GM21423 (cell line): ENCODE results near the gene MTHFR.

ENCODE experiments used
- ATAC-seq: cut with Tn5 transposase; IDR thresholded peaks from one replicate; pipeline ENCODE4 v1.9.1; 2021; ENCODE audit warnings: mild to moderate bottlenecking, moderate library complexity; ENCODE audit not compliant: unreplicated experiment

The MTHFR gene

DNA sequence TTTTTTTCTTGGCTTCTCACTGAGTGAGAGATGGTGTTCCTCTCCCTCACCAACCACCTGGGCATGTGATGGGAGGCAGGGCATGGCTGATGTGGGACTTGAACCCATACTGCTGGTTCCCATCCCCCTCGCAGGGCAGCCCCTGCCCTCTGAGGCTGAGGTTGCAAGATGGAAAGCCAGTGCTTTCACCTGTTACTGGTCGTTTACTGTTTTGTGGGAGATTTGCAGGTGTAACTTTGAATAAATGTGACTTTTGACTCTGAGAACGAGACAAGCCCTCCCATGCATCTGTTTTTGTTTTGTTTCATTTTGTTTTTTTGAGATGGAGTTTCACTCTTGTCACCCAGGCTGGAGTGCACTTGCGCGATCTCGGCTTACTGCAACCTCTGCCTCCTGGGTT, 22.2 kb downstream of the MTHFR start:
- no peak for ATAC-seq

GRCh38 chr1:11782127-11782708, 23.5 kb downstream of the MTHFR start:
- ATAC-seq, result no peak

GRCh38 chr1:11781297-11781696, 24.5 kb downstream of the MTHFR start:
- no peak for ATAC-seq

DNA sequence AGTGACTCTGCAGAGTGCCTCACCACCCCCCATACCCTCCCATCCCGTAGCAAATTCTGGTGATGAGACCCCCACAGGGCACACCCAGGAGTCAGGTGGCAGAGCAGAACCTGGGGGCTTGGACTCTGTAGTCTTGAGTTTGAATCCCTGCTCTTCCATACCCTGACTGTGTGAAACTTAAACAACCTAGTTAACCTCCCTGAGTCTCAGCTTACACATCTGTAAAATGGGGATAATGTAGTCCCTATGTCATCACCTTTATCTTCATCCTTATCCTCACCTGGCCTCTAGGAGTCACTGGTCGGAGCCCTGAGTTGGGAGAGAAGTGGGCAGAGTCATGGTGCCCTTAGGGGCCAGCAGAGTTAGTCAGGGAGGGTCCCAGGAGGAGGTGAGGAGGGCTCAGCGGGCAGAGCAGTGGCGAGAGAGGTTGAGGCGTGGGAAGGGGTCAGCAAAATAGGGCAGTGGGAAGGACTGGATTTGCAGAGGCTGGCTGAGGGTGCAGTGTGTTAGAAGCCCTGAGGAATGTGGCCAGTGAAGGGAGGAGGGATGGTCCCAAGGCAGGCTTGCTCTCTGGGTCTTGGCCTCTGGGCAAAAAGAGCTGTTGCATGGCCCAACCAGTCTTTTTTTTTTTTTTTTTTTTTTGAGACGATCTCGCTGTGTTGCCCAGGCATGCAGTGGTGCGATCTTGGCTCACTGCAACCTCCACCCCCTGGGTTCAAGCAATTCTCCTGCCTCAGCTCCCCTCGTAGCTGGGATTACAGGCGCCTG, 25.2 kb downstream of the MTHFR start:
- ATAC-seq, result no peak

DNA sequence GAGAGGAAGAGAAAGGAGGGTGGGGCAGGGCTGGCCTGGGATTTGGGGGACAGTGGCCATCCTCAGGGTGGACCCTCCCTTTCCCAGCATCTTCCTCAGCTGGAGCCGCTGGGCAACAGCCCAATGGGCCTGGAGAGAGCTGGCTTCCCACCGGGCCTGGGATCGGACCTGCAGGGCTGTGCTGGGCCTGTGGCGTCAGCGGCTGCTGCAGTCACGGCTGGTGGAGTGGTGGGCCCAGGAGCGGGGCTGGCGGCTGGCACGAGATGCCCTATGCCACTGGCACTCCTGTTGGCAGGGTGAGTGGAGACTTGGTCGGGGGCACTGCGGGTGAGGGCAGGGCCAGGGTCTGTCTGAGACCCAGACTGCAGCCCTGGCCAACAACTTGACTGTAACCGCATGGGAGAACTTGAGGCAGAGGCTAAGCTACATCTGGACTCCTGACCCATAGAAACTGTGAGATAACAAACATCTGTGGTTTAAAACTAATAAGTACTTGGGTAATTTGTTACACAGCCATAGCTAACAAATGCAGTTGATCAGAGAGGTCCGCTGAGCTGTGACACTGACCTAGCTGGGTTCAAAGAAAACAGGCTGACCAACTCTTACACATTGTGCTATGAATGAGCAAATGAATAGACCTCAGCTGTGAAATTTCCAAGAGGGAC, 25.9 kb downstream of the MTHFR start:
- ATAC-seq, result no peak

- ATAC-seq, result no peak
These were observed 26.7 kb downstream of the MTHFR start for GRCh38 chr1:11778844-11779623.

- no peak for ATAC-seq
These were observed 27.4 kb downstream of the MTHFR start for GRCh38 chr1:11778336-11778735.

DNA sequence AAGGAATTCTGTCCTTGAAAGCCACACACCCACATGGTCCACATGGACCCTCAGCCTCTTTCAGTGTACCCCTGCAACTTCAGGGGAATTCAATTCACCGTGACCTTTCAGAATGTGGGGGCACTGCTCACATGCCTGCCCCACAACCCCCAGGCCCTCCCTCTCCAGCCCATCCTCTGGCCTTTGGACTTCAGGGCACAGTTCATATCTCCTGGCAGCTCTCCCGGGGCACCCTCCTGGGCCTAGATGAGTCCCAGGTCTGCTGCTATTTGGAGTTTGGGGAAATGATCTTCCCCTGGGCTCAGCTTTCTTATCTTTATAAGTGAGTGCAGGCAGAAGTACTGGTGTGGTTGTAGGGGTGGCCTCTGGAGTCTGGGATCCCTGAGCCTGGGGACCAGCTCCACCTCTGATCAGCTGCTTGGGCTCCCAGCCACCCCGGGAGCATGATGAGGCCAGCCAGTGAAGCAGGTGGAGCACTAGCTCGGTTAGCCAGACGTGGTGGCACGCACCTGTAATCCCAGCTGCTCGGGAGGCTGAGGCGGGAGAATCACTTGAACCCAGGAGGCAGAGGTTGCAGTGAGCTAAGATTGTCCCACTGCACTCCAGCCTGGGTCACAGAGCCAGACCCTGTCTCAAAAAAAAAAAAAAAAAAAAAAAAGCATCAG, 28.0 kb downstream of the MTHFR start:
- ATAC-seq, result no peak

DNA sequence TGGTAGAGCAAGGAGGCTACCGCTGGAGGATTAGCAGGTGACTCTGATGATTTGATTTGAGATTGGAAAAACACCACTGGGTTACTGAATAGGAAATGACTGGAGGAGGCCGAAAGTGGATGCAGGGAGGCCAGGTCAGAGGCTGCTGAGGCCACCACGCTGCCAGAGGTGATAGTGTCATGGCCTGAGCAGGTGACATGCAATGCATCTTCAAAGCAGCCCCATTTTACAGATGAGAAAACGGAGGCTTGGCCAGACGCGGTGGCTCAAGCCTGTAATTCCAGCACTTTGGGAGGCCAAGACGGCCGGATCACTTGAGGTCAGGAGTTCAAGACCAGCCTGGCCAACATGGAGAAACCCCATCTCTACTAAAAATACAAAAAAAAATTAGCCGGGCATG, 31.0 kb downstream of the MTHFR start:
- ATAC-seq, result no peak

- no peak for ATAC-seq
These were observed 33.3 kb downstream of the MTHFR start for GRCh38 chr1:11772458-11772857.

DNA sequence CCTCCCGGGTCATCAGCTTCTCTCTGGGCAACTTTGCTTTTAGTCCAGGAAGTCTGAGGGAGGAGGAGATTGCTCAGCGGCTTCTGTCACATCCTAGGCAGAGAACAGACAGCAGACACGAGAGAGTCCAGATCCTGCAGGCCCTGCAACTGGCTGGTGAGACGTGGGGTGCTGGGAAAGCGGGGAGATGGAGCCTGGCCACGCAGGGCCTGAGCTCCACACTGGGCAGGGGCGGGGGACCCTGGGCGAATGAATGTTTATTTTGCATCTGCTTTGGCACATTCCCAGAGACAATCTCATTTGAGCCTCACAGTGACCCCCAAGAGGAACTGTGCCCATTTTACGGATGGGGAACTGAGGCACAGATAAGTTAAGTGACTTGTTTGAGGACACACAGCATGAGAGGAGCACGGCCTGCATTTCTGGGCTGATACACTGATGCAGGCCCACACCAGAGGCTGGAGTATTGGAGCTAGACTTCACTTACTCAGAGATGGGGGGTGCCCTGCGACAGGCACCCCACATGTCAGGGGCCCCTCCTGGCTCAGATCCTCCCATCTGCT, 34.2 kb downstream of the MTHFR start:
- ATAC-seq, result no peak

DNA sequence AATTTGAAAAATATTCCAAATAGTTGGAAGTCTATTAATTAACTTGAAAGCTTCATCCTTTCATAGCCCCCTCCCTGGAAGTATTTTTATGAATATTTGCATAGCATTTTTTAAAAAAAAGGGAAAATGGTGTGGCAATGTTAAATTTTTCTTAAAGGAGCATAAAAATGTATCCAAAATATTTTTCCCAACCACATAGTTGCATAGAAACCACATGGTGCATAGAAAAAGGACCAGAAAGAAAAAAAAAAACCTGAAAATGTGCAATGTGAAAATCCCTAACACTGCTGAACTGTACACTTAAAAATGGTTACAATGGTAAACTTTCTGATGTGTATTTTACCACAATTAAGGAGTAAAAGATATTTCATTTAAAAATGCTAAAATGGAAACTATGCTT, 35.8 kb downstream of the MTHFR start:
- no peak for ATAC-seq

DNA sequence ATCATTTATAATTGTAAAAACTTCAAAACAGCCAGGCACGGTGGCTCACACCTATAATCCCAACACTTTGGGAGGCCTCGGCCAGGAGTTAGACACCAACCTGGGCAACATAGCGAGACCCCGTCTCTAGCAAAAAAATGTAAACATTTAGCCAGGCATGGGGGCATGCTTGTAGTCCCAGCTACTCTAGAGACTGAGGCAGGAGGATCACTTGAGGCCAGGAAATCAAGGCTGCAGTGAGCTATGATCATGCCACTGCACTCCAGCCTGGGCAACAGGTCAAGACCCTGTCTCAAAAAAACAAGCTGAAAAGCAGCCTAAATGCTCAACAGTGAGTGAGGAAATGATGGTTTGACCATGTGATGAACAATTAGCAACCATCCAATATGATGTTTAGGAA, 36.5 kb downstream of the MTHFR start:
- no peak for ATAC-seq

DNA sequence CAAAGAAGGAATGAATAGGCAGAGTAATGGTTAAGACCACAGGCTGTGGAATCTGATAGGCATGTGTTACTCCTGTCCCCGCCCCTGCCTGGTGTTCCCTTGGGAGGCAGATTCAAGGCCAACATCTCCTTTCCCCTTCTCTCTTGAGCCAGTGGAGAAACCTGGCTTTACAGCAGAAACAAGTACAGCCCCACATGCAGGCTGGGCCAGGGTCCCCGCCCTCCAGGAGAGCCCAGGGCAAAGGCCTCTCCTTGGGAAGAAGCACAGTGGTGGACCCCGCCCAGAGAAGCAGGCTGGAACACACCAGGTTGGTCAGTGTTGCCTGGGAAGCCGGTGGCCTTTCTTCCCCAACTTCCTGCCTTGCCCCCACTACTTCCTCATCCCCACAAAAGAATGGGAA, 36.9 kb downstream of the MTHFR start:
- ATAC-seq, result no peak

GRCh38 chr1:11767922-11768704, 37.7 kb downstream of the MTHFR start:
- no peak for ATAC-seq

DNA sequence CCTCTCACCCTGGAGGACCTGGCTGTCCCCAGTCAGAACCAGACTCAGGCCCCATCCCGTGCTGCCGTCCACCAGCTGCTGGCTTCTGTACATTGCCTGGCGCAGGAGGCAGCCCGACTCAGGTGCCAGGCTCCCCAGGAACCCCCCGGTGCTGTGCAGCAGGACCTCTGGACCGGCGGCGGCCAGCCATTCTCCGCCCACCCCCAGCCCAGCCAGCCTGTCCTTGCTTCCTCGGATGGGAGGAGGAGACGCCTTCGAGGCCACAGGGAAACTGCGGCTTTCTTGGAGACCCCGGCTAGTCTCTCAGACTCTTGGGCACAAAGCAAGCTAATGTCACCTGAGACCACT, 39.4 kb downstream of the MTHFR start:
- no peak for ATAC-seq

DNA sequence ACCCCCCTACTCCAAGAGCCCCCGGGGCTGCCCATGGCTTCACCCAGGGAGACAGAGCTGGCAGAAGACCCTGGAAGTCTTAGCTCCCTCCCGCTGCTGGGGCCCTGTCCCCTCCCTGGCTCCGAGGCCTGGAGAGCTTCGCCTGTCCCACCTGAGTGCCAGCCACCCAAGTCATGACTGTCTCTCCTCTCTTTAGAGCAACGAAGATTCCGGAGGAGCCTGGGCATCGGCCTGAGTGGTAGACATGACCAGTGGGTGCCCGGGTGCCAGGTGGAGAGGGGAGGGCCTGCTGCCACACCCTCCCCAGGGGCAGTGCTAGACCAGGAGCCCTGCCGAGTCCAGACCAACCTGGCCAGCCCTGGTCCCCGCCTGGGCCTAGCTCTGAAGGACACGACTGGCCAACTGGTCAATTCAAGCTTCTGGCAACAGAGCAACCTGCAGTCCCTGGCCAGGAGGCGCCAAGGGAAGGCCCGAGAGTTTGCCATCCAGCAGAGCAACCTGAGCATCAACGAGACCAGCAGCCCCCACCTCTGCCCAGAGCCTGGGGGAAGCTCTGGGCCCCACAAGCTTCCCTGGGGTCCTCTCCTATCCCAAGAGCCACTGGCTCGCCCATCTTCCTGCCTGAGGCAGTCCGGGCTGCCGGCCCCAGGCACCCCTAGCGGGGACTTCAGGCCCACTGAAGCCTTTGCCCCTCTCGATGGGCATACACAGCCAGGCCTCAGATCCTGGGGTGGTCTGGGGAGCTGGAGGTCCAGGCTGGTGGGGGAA, 39.9 kb downstream of the MTHFR start:
- ATAC-seq, result no peak

DNA sequence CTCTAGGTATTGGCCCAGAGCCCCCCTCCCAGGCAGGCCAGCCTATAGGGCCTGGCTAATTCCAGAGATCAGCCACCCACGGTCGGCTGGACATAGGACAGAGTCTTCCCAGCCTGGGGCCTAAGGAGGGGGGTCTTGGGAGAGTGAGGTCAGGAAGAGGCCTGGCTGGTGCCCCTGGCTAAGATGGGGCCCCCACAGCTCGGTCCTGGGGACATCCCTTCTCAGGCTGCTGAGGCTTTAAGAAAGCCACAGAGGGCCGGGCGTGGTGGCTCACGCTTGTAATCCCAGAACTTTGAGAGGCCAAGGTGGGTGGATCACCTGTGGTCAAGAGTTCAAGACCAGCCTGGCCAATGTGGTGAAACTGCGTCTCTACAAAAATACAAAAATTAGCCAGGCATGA, 41.2 kb downstream of the MTHFR start:
- ATAC-seq, result no peak

- no peak for ATAC-seq
These were observed 41.6 kb downstream of the MTHFR start for GRCh38 chr1:11764115-11764514.
